Measurements from ENCODE around the gene WSCD2. TPM values are rescaled to one million over a fixed set of nuclear protein-coding genes. Genes with fewer than 3 reads are reported as not detected.

WSCD2 gene
- total and polyA plus RNA-seq, 2 of the 4 experiments (the other 2 are of a cell fraction): not detected

DNA sequence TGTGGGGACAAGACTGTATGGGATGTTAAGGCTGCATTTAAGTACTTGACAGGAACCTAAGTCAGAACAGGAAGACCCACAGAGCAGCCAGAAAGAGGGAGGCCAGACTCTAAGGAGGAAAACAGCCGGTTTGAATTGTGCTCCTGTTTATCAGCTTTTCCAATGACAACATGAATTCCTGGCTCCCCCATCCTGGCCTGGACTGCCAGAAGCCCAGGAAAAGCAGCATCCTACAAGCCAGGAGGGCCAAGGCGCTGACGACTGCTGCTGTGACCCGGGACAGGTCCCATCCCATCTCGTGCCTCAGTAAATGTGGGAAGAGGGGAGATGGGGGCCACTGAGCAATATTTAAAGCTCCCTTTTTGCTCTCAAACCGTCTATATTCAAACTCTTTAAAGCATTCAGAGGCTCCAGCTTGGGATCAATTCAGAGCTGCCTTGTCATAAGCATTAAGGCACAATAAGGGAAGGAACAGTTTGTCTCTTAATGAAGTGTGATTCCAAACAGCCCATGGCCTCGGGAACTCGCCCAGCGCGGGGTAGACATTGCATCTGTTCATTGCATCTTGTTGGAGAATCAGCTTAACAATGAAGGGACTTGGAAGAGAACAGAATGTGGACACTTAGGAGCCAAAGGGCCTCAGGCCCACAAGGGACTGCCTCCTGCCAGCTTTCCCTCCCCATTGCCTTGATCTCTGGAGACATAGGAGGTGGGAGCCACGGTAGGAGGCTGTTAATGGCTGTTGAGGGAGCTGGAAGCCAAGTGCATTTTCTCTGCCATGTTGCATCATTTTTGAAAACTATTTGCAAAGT, 160.5 kb downstream of the WSCD2 start:
- BruUV-seq (replicated peaks): no TSS peak
- Histone ChIP-seq H4K8ac (ENCODE audit: low read depth in 2 of 2, low read length in 2 of 2) (no peak overlapping the region), H4K91ac (ENCODE audit: insufficient read depth, low read depth, low read length) (no peak overlapping the region), H3K9me1 (ENCODE audit: insufficient read depth, low read length) (no peaks in the 10 kb centered on the region), H3K27ac (ENCODE audit: insufficient read depth, low read length) (no peak overlapping the region), H3K4me1 (ENCODE audit: control insufficient read depth, insufficient read depth, low read length) (no peaks in the 10 kb centered on the region), H3K18ac (ENCODE audit: low read depth, low read length) (no peak overlapping the region), H3K9ac (ENCODE audit: low read depth, low read length) (no peak overlapping the region), H2AK9ac (replicated peaks; ENCODE audit: low read depth, low read length, poor library complexity) (no peak overlapping the region), H3K79me1 (ENCODE audit: low read depth in 1 of 2, low read length in 2 of 2) (no peaks in the 10 kb centered on the region), H3K4ac (ENCODE audit: low read depth, low read length) (no peak overlapping the region), H2BK5ac (ENCODE audit: low read depth, low read length, poor library complexity, severe bottlenecking) (no peak overlapping the region), H4K5ac (ENCODE audit: low read depth, low read length) (no peak overlapping the region), H3K4me2 (ENCODE audit: low read depth, low read length) (no peak overlapping the region), H4K20me1 (ENCODE audit: insufficient read depth, low read length) (no peaks in the 10 kb centered on the region), H2BK120ac (ENCODE audit: low read depth, low read length) (no peak overlapping the region), H3K27me3 (ENCODE audit: control insufficient read depth, insufficient read depth, low read length) (no peaks in the 10 kb centered on the region), H3K14ac (replicated peaks; ENCODE audit: low read depth, low read length) (no peak overlapping the region), H3K36me3 (ENCODE audit: control insufficient read depth, insufficient read depth, low read length) (no peaks in the 10 kb centered on the region), H3K23ac (ENCODE audit: low read depth, low read length) (no peak overlapping the region), H3K56ac (ENCODE audit: extremely low read depth, insufficient read depth, low read length) (no peak overlapping the region), H3K9me3 (ENCODE audit: control insufficient read depth, insufficient read depth, low read length) (no peaks in the 10 kb centered on the region), H2BK15ac (ENCODE audit: low read depth, low read length) (no peak overlapping the region), H3K4me3 (ENCODE audit: insufficient read depth, low read depth, low read length) (no peak overlapping the region), H2BK20ac (ENCODE audit: low read depth, low read length) (no peak overlapping the region), H2AK5ac (ENCODE audit: low read depth, low read length) (no peak overlapping the region), H2AFZ (replicated peaks; ENCODE audit: low read length, poor library complexity) (no peak overlapping the region)
- no peak for TF ChIP-seq MAZ (IDR thresholded peaks at IDR 0.05; ENCODE audit: borderline replicate concordance, low read depth, low read length)
- no peak for TF ChIP-seq FOS (IDR thresholded peaks at IDR 0.05; ENCODE audit: low read depth, low read length)
- TF ChIP-seq, protein P1, sequence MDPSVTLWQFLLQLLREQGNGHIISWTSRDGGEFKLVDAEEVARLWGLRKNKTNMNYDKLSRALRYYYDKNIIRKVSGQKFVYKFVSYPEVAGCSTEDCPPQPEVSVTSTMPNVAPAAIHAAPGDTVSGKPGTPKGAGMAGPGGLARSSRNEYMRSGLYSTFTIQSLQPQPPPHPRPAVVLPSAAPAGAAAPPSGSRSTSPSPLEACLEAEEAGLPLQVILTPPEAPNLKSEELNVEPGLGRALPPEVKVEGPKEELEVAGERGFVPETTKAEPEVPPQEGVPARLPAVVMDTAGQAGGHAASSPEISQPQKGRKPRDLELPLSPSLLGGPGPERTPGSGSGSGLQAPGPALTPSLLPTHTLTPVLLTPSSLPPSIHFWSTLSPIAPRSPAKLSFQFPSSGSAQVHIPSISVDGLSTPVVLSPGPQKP (IDR thresholded peaks at IDR 0.05; ENCODE audit: borderline replicate concordance, low read depth, low read length): no peak
- TF ChIP-seq CEBPB (IDR thresholded peaks at IDR 0.05; ENCODE audit: low read depth, low read length): no peak
- TF ChIP-seq POLR2A (IDR thresholded peaks at IDR 0.05; ENCODE audit: low read depth, low read length): no peak
- no peak for TF ChIP-seq MXI1 (IDR thresholded peaks at IDR 0.05; ENCODE audit: borderline replicate concordance, low read depth, low read length)
- no peak for TF ChIP-seq USF2 (IDR thresholded peaks at IDR 0.05; ENCODE audit: low read depth, low read length)
- TF ChIP-seq CHD1 (IDR thresholded peaks at IDR 0.05; ENCODE audit: low read depth, low read length): no peak
- TF ChIP-seq MAFK (IDR thresholded peaks at IDR 0.05; ENCODE audit: low read depth, low read length): no peak
- TF ChIP-seq RAD21 (IDR thresholded peaks at IDR 0.05; ENCODE audit: low read length): no peak
- TF ChIP-seq SMC3 (IDR thresholded peaks at IDR 0.05; ENCODE audit: low read depth, low read length): no peak
- no peak for DNase-seq
- no peak for ATAC-seq (ENCODE audit: low read depth)
- CTCF ChIA-PET: no interaction called here
- POLR2A ChIA-PET (ENCODE audit: unreplicated experiment): no interaction called here
- intact Hi-C loops (cut with micrococcal nuclease) (no loop called here), in situ Hi-C loops (cut with MboI; ENCODE audit: low sequenced_read_pairs) (no loop called here), dilution Hi-C loops (cut with HindIII; ENCODE audit: low sequenced_read_pairs, unreplicated experiment) (no loop called here)
- WGBS, 2 experiments (ENCODE audit: extremely low coverage in 2 of 2, insufficient read length in 1 of 2): no CpG with 5 or more reads among the region's 11 CpGs

All from IMR-90 (cell line).